Motor neuron (in vitro differentiated cells): ENCODE measurements around the gene TTC39B. TPM values are rescaled to one million over a fixed set of nuclear protein-coding genes. Genes with fewer than 3 reads are reported as not detected.

Source experiments
- ATAC-seq, 8 experiments: fragments of 200-7000 bp; cut with Tn5 transposase; replicated peaks in 6 of 8; 2 replicates each; pipeline ENCODE4 v1.8.0; 2021; ENCODE audit warnings: mild to moderate bottlenecking in 8 of 8, moderate library complexity in 8 of 8
- H3K27ac ChIP-seq, 2 donors: fragments of 250-450 bp; sonication (Bioruptor Pico); 2 replicates each; pipeline ENCODE4 v1.9.0; 2021; ENCODE audit warnings: antibody characterized with exemption in 2 of 2, mild to moderate bottlenecking in 2 of 2, moderate library complexity in 1 of 2
- H3K4me1 ChIP-seq, 2 donors: fragments of 250-450 bp; sonication (Bioruptor Pico); replicated peaks in 1 of 2; 2 replicates each; pipeline ENCODE4 v1.6.1; 2021; ENCODE audit warnings: antibody characterized with exemption in 2 of 2, mild to moderate bottlenecking in 2 of 2, moderate library complexity in 1 of 2
- H3K4me3 ChIP-seq, 5 donors: fragments of 250-450 bp; sonication (Bioruptor Pico); 2 replicates each; pipeline ENCODE4 v1.9.0; 2021; ENCODE audit warnings: antibody characterized with exemption in 5 of 5, mild to moderate bottlenecking in 5 of 5, moderate library complexity in 4 of 5
- WGBS, 10 experiments: fragments of 450-650 bp; shearing (Covaris generic); methylation state at CpG; one replicate each; pipeline ENCODE4 v1.0.0; 2022; 5-methylcytosine and 5-hydroxymethylcytosine counted together
- in situ Hi-C, 9 experiments: fragments of 400-800 bp; cut with MboI; loops; one replicate each; pipeline ENCODE4 v1.15.0; 2021; ENCODE audit warnings: low sequenced_read_pairs in 9 of 9, low pct_unique_long_range_greater_than_20kb in 2 of 9; ENCODE audit not compliant: unreplicated experiment in 9 of 9
- total RNA-seq, 8 experiments: library from RNA; unstranded; fragments of 300-600 nt; gene quantifications; 2 replicates each; pipeline versions ENCODE4 v1.2.3 to v1.2.4, GENCODE V29; 2022

Gene TTC39B
- total RNA-seq, 8 experiments from 2014 or later, result 1.4 to 10.6 (median 4.5) TPM

DNA sequence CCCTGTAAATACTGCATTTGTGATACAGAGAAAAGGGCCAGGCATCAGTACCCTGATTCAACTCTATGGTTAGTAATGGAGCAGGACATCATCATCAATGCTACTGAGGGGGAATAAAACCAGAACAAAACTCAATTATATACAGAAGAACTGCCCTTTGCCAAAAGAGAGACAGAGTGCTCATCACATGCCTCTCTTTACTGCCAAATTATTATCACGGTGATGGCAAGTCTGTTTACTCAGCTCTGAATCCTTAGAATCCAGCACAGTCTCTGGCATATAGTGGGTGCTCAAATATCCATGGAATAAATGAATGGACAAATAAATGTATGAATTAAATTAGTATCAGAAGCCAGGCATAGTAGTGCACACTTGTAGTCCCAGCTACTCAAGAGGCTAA is 130.2 kb downstream of the TTC39B start:
- H3K27ac ChIP-seq, result no peak overlapping the region
- no peak for ATAC-seq
- in situ Hi-C loops, result no loop called here

DNA sequence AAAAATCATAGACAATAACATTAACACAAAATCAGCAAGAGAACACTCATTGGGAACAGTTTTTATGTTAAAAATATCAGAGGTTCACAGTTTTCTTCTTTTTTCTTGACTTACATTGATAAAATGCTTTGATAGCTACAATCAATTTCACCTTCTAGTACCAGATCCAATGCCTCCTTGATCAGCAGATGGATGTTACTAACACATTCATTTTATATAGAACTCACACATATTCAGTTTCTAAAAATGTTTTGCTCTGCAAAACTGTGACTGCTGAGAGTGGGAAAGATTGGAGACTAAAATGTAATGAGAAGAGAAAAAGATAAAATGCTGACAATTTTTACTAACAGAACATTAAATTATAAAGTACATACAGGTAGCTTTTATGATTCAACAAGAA is 143.1 kb downstream of the TTC39B start:
- in situ Hi-C loops, result no loop called here
- Histone ChIP-seq H3K4me3 (no peak overlapping the region), H3K27ac (no peak overlapping the region), H3K4me1 (no peaks in the 10 kb centered on the region)
- ATAC-seq, result no peak

More for the DNA sequence above, 130.2 kb downstream of the TTC39B start:
- Histone ChIP-seq H3K4me3 (no peak overlapping the region), H3K4me1 (peaks cover 6 to 7% of the 10 kb centered on the region in 2 donors)
- 11 to 100% (median 57%) methylated on average over 1 of the region's 1 CpG; no CpG with 5 or more reads in 6 of the 10 experiments for WGBS, 10 experiments

- in situ Hi-C loops, result no loop called here
- 85 to 100% (median 100%) methylated on average over 1 to 4 of the region's 5 CpGs; no CpG with 5 or more reads in 3 of the 10 experiments for WGBS, 10 experiments
- Histone ChIP-seq H3K4me3 (no peak overlapping the region), H3K4me1 (peaks cover 0 to 3% of the 10 kb centered on the region in 2 donors), H3K27ac (no peak overlapping the region)
- no peak for ATAC-seq
These were observed 145.3 kb downstream of the TTC39B start for GRCh38 chr9:15161753-15162152.

GRCh38 chr9:15160673-15161072 is 146.3 kb downstream of the TTC39B start:
- H3K4me3 ChIP-seq, result no peak overlapping the region
- H3K4me1 ChIP-seq, result peaks cover 2 to 3% of the 10 kb centered on the region in 2 donors
- WGBS, 10 experiments, result 80 to 100% methylated on average over 1 of the region's 1 CpG; no CpG with 5 or more reads in 8 of the 10 experiments
- no peak for ATAC-seq
- in situ Hi-C loops, result no loop called here
- H3K27ac ChIP-seq, result no peak overlapping the region

DNA sequence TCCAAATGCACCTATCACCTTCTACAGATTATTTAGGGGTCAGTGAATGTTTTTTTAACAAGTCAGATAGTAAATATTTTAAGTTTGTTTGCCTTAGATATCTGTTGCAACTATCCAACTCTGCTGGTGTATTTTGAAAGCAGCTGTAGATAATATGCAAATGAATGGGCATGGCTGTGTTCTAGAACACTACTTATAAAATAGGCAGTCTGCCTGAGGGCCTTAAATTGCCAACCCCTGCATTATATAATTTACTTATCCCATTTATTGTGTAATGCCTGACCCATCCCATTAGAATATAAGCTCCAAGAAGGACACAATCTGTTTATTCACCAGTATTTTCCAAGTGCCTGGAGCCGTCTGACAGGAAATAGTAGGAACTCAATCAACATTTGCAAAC is 149.0 kb downstream of the TTC39B start:
- no peak overlapping the region for H3K4me3 ChIP-seq
- peaks cover 2 to 3% of the 10 kb centered on the region in 2 donors for H3K4me1 ChIP-seq
- in situ Hi-C loops, result no loop called here
- H3K27ac ChIP-seq, result no peak overlapping the region
- ATAC-seq, result peak in 2 of 8 experiments; percentile 75 to 83
- WGBS, 10 experiments, result 80 to 100% (median 100%) methylated on average over 1 of the region's 1 CpG; no CpG with 5 or more reads in 3 of the 10 experiments

- H3K4me1 ChIP-seq, result peaks cover 2 to 3% of the 10 kb centered on the region in 2 donors
- WGBS, 10 experiments, result 11 to 100% (median 67%) methylated on average over 1 to 4 of the region's 4 CpGs; no CpG with 5 or more reads in 1 of the 10 experiments
- in situ Hi-C loops, result no loop called here
- no peak overlapping the region for H3K27ac ChIP-seq
- H3K4me3 ChIP-seq, result no peak overlapping the region
- ATAC-seq, result no peak
These were observed 149.6 kb downstream of the TTC39B start for GRCh38 chr9:15157381-15157780.

GRCh38 chr9:15156241-15156640 is 150.8 kb downstream of the TTC39B start:
- in situ Hi-C loops, result no loop called here
- H3K4me3 ChIP-seq, result no peak overlapping the region
- peaks cover 2 to 3% of the 10 kb centered on the region in 2 donors for H3K4me1 ChIP-seq
- ATAC-seq, result no peak
- no peak overlapping the region for H3K27ac ChIP-seq

GRCh38 chr9:15155826-15156225 is 151.2 kb downstream of the TTC39B start:
- WGBS, 10 experiments, result 0 to 100% (median 67%) methylated on average over 1 to 4 of the region's 4 CpGs
- peak in 2 of 8 experiments; percentile 45 to 55 for ATAC-seq
- H3K4me1 ChIP-seq, result peaks cover 2 to 3% of the 10 kb centered on the region in 2 donors
- no peak overlapping the region for H3K4me3 ChIP-seq
- in situ Hi-C loops, result no loop called here
- no peak overlapping the region for H3K27ac ChIP-seq

DNA sequence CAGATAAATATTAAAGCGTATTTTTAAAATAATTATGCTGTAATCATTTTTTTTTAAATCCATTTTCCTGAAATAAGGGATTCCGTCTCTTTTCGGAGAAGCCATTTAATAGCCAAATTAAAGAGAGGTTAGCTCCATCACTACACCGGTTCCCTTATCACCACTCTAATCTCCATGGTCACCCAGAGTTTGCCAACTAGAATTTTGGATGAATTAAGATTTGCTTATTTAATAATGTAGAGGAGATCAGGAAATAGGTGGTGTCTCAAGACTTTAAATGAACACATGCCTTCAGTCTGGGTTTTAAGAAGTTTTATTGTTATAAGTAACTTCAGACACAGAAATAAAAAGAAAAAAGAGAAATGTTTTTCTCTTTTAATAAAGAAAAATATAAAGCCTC is 151.7 kb downstream of the TTC39B start:
- no peak overlapping the region for H3K4me3 ChIP-seq
- ATAC-seq, result no peak
- H3K4me1 ChIP-seq, result peaks cover 2 to 3% of the 10 kb centered on the region in 2 donors
- no peak overlapping the region for H3K27ac ChIP-seq
- in situ Hi-C loops, result no loop called here
- WGBS, 10 experiments, result 2 to 100% (median 67%) methylated on average over 1 to 4 of the region's 4 CpGs

- 12 to 100% (median 60%) methylated on average over 1 to 4 of the region's 4 CpGs; no CpG with 5 or more reads in 2 of the 10 experiments for WGBS, 10 experiments
- no peak overlapping the region for H3K27ac ChIP-seq
- H3K4me3 ChIP-seq, result no peak overlapping the region
- no peak for ATAC-seq
- peaks cover 2 to 3% of the 10 kb centered on the region in 2 donors for H3K4me1 ChIP-seq
- in situ Hi-C loops, result no loop called here
These were observed 152.3 kb downstream of the TTC39B start for GRCh38 chr9:15154677-15155076.

DNA sequence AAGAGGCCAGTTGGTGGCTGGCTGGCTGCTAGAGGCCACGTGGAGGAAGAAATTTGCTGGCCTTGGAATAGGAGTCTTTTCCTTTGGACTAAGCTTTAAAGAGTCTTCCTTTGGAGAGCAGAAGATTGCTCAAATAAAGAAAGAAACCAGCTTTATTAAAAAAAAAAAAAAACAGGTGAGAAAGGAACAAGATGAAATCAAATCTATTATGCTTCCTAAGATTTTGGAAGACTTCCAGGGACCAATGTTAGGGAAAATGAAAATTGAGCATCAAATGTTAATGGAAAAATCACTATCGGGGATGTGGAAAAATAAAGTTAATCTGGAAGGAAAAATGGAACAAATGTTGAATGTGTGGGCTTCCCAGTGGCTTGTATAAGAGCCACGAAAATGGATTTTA is 153.1 kb downstream of the TTC39B start:
- peaks cover 2 to 3% of the 10 kb centered on the region in 2 donors for H3K4me1 ChIP-seq
- H3K4me3 ChIP-seq, result no peak overlapping the region
- in situ Hi-C loops, result no loop called here
- no peak for ATAC-seq
- 5 to 94% (median 82%) methylated on average over 2 to 3 of the region's 3 CpGs; no CpG with 5 or more reads in 1 of the 10 experiments for WGBS, 10 experiments
- no peak overlapping the region for H3K27ac ChIP-seq

GRCh38 chr9:15150939-15151338 is 156.1 kb downstream of the TTC39B start:
- Histone ChIP-seq H3K4me1 (peaks cover 8 to 11% of the 10 kb centered on the region in 2 donors), H3K4me3 (no peak overlapping the region), H3K27ac (no peak overlapping the region)
- 64 to 81% methylated on average over 3 of the region's 4 CpGs; no CpG with 5 or more reads in 8 of the 10 experiments for WGBS, 10 experiments
- in situ Hi-C loops, result no loop called here
- ATAC-seq, result no peak

DNA sequence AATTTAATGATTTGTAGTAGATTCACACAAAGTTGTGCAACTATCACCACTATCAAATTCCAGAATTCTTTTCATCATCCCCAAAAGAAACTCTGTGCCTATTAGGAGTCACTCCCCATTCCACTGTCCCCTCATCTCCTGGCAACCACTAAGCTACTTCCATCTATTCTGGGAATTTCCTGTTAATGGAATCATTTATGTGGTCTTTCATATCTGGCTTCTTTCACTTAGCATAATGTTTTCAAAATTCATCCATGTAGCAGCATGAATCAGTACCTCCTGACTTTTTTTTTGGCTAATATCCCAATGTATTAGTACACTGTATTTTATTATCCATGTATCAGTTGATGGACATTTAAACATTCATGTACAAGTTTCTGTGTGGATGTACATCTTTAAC is 157.6 kb downstream of the TTC39B start:
- Histone ChIP-seq H3K27ac (no peak overlapping the region), H3K4me3 (no peak overlapping the region), H3K4me1 (peaks cover 11% of the 10 kb centered on the region in 2 donors)
- in situ Hi-C loops, result loop anchor here in 3 of 9 experiments (25.0 kb wide), 3 partner anchors 337 to 687 kb away; no protein-coding TSS in a partner anchor
- peak in 3 of 8 experiments; percentile 40 to 64 (median 58) for ATAC-seq

GRCh38 chr9:15146268-15146700 is 160.7 kb downstream of the TTC39B start:
- H3K27ac ChIP-seq, result no peak overlapping the region
- in situ Hi-C loops, result loop anchor here in 3 of 9 experiments (25.0 kb wide), 3 partner anchors 334 to 684 kb away; no protein-coding TSS in a partner anchor
- H3K4me1 ChIP-seq, result peaks cover 11% of the 10 kb centered on the region in 2 donors
- no peak overlapping the region for H3K4me3 ChIP-seq
- WGBS, 10 experiments, result 7 to 87% (median 39%) methylated on average over 1 to 8 of the region's 9 CpGs
- peak in 5 of 8 experiments; percentile 73 to 98 (median 87) for ATAC-seq
